GM10248 (cell line): ENCODE data around the gene CFAP61.

Source experiments
- CTCF ChIA-PET: fragments of 300-600 bp; sonication (Branson Sonifier 250); formaldehyde crosslinking; extraction: SDS; loops from one replicate; lab custom pipeline; 2021; ENCODE audit warnings: antibody characterized with exemption; lab: Yijun Ruan, JAX
- POLR2A ChIA-PET: fragments of 350-650 bp; sonication (Branson Sonifier 250); formaldehyde crosslinking; extraction: SDS; loops from one replicate; lab custom pipeline; 2020; ENCODE audit warnings: antibody characterized with exemption; lab: Yijun Ruan, JAX
- DNase-seq: peaks from one replicate; pipeline ENCODE4 v3.0.0; 2012; ENCODE audit errors: extremely low spot score
- CTCF ChIP-seq: IDR thresholded peaks from 2 replicates; pipeline ENCODE4 v1.5.1; 2012; ENCODE audit warnings: mild to moderate bottlenecking, low read depth; ENCODE audit errors: extremely low read depth, missing control alignments, control extremely low read depth

Gene CFAP61

GRCh38 chr20:20395903-20396568 lies 343.7 kb downstream of the CFAP61 start:
- no peak for DNase-seq
- ChIA-PET CTCF (no interaction called here), POLR2A (no interaction called here)
- no peak for TF ChIP-seq CTCF

- ChIA-PET CTCF (interaction anchor here (0.8 to 0.9 kb wide), 2 partner anchors 29 to 160 kb away, joined by 3 read pairs; no protein-coding TSS in a partner anchor), POLR2A (no interaction called here)
- TF ChIP-seq CTCF, result no peak
- DNase-seq, result no peak
Measured at GRCh38 chr20:20396794-20397193, 344.5 kb downstream of the CFAP61 start.

- ChIA-PET POLR2A (no interaction called here), CTCF (no interaction called here)
- TF ChIP-seq CTCF, result no peak
- DNase-seq, result no peak
Measured at GRCh38 chr20:20398123-20398522, 345.8 kb downstream of the CFAP61 start.

DNA sequence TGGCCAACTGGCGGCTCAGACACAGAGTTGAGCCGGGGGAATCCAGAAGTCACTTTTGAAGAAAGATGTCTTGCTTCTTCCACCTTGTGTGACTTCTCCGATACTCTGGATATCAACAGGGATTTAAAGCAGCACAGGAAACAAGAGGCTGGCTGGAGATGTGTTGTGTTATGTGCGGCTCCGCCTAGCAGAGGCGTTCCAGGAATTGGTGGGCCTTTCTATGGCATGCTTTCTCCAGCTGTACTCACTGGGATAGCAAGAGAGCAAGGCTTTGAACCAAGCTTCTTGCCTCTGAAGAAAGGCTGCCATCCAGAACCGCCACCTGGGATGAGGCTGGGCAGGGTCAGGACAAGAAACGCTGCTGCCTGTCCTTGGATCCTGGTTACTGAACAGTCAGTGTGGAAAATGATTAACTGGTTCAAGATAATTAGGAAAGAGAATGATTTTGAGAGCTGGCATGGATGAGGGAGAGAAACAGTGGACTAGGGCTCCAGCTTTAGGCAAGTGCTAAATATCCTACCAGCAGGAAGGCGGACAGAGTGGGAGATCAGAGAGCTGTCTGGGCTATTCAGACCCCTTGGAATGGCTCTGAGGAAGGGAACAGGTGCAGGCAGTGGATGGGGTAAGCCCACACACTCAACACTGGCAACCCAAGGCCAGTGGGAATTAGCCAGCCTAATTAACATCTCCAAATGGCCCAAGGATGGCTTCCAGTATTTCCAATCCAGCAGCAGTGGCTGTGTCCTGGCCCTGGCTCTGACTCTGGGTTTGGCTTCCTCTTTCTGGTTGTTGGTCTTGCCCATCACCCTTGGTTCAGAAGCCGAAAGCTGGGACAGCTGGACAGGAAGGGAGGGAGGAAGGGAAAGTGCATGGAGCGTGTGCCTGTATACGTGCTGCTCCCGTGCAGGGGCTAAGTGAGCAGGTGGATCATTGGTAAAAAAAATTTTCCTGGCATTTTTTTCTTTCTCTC lies 347.5 kb downstream of the CFAP61 start:
- no peak for DNase-seq
- ChIA-PET POLR2A (interaction anchor here (0.6 kb wide), 1 partner anchor 134 kb away, joined by 3 read pairs; no protein-coding TSS in a partner anchor), CTCF (interaction anchor here (1.2 kb wide), 1 partner anchor 18 kb away, joined by 3 read pairs; no protein-coding TSS in a partner anchor)
- TF ChIP-seq CTCF, result no peak

GRCh38 chr20:20401991-20402390 lies 349.7 kb downstream of the CFAP61 start:
- POLR2A ChIA-PET, result no interaction called here
- TF ChIP-seq CTCF, result no peak
- CTCF ChIA-PET, result interaction anchor here (1.2 kb wide), 1 partner anchor 192 kb away, joined by 3 read pairs; no protein-coding TSS in a partner anchor
- no peak for DNase-seq

DNA sequence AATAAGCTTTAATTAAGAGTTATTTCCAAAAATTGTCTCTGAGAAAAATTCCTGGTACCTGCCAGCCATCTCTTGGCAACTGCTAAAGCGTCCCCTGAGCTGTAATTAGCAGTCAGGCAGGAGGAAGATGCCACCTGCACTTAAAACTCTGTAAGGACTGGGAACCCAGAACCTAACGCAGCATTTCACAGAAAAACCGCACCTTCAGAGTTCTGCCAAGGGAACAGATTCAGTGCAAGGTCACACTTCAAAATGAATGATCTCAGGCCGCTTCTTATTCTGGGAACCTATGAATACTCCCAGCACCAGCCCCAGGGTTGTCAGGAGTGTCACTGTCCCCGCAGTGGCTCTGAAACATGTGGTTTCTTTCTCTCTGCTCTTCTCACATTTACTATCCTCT lies 352.3 kb downstream of the CFAP61 start:
- no peak for TF ChIP-seq CTCF
- POLR2A ChIA-PET, result no interaction called here
- no peak for DNase-seq
- CTCF ChIA-PET, result no interaction called here
